Ishikawa (cell line): Measurements from ENCODE around the gene TFE3.

ENCODE experiments used
- CREB1 ChIP-seq: IDR thresholded peaks from 2 replicates; pipeline ENCODE4 v1.6.1; 2012; ENCODE audit warnings: low read depth
- EGR1 ChIP-seq: IDR thresholded peaks from 2 replicates; pipeline ENCODE4 v1.6.1; 2012
- EP300 ChIP-seq: IDR thresholded peaks from 2 replicates; pipeline ENCODE4 v1.6.1; 2012; ENCODE audit warnings: borderline replicate concordance
- FOXM1 ChIP-seq: IDR thresholded peaks from 2 replicates; pipeline ENCODE4 v1.6.1; 2012; ENCODE audit warnings: low read depth, borderline replicate concordance
- MAX ChIP-seq: IDR thresholded peaks from 2 replicates; pipeline ENCODE4 v1.6.1; 2012
- NFIC ChIP-seq: IDR thresholded peaks from 2 replicates; pipeline ENCODE4 v1.6.1; 2012
- RAD21 ChIP-seq: IDR thresholded peaks from 2 replicates; pipeline ENCODE4 v1.6.1; 2012; ENCODE audit warnings: low read depth
- REST ChIP-seq: IDR thresholded peaks from 2 replicates; pipeline ENCODE4 v1.6.1; 2012; ENCODE audit warnings: low read depth, mild to moderate bottlenecking
- TAF1 ChIP-seq: IDR thresholded peaks from 2 replicates; pipeline ENCODE4 v1.6.1; 2012; ENCODE audit warnings: low read depth, mild to moderate bottlenecking
- TCF12 ChIP-seq: IDR thresholded peaks from 2 replicates; pipeline ENCODE4 v1.6.1; 2012; ENCODE audit warnings: low read depth
- USF1 ChIP-seq: IDR thresholded peaks from 2 replicates; pipeline ENCODE4 v1.6.1; 2012
- YY1 ChIP-seq: IDR thresholded peaks from 2 replicates; pipeline ENCODE4 v1.6.1; 2012; ENCODE audit warnings: low read depth

- TF ChIP-seq TAF1 (no peak), REST (no peak), EGR1 (no peak), RAD21 (no peak), EP300 (no peak), NFIC (no peak), TCF12 (no peak), YY1 (no peak), USF1 (no peak), MAX (no peak), CREB1 (no peak), FOXM1 (no peak)
Measured at GRCh38 chrX:48997865-48998264, 45.3 kb downstream of the TFE3 start.
